Measurements from ENCODE around the gene ZBTB25.
A peak's percentile ranks its signal among the peaks of the same experiment; 100 is the strongest.

The ZBTB25 gene

DNA sequence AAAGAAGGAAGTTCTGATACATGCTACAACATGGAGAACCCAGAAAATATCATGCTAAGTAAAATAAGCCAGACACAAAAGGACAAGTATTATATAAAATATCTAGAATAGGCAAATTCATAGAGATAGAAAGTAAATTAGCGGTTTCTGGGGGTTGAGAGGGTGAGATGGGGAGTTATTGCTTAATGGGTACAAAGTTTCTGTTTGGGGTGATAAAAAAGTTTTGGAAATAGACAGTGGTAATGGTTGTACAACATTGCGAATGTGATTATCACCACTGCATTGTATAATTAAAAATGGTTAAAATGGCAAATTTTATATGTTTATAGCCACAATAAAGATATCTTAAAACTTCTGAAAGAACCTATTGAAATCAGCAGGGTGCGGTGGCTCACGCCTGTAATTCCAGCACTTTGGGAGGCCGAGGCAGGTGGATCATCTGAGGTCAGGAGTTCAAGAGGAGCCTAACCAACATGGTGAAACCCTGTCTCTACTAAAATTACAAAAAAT, 15.0 kb downstream of the ZBTB25 start:
- no peak overlapping the region for H3K4me2 ChIP-seq (ENCODE audit: insufficient read depth, low read length)
- no peak overlapping the region for H3K9ac ChIP-seq (ENCODE audit: low read depth, low read length)
- H3K9me3 ChIP-seq (ENCODE audit: insufficient read depth, low read length, severe bottlenecking): no peaks in the 10 kb centered on the region
- no peak overlapping the region for H3K4me3 ChIP-seq (ENCODE audit: low read depth in 1 of 2, low read length in 2 of 2)
- H4K20me1 ChIP-seq (ENCODE audit: insufficient read depth, low read length): no peaks in the 10 kb centered on the region
- H3K79me2 ChIP-seq (ENCODE audit: insufficient read depth, low read length): peaks cover 40% of the 10 kb centered on the region
- no peaks in the 10 kb centered on the region for H3K4me1 ChIP-seq (ENCODE audit: insufficient read depth, low read length)
- DNase-seq (no peak), ATAC-seq (ENCODE audit: insufficient read depth, low read depth) (no peak)
- no peak for TF ChIP-seq EZH2 (IDR thresholded peaks at IDR 0.05; ENCODE audit: borderline replicate concordance, low read depth, low read length, severe bottlenecking)
- TF ChIP-seq, protein P1, sequence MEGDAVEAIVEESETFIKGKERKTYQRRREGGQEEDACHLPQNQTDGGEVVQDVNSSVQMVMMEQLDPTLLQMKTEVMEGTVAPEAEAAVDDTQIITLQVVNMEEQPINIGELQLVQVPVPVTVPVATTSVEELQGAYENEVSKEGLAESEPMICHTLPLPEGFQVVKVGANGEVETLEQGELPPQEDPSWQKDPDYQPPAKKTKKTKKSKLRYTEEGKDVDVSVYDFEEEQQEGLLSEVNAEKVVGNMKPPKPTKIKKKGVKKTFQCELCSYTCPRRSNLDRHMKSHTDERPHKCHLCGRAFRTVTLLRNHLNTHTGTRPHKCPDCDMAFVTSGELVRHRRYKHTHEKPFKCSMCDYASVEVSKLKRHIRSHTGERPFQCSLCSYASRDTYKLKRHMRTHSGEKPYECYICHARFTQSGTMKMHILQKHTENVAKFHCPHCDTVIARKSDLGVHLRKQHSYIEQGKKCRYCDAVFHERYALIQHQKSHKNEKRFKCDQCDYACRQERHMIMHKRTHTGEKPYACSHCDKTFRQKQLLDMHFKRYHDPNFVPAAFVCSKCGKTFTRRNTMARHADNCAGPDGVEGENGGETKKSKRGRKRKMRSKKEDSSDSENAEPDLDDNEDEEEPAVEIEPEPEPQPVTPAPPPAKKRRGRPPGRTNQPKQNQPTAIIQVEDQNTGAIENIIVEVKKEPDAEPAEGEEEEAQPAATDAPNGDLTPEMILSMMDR (IDR thresholded peaks at IDR 0.05; ENCODE audit: borderline replicate concordance, extremely low read depth, low read length, poor library complexity, severe bottlenecking): no peak
- no peak overlapping the region for H3K27ac ChIP-seq (ENCODE audit: low read length)
- no peak overlapping the region for H2AFZ ChIP-seq (ENCODE audit: low read depth, low read length)
- H3K36me3 ChIP-seq (ENCODE audit: insufficient read depth, low read length): peaks cover 74% of the 10 kb centered on the region
- H3K27me3 ChIP-seq (ENCODE audit: insufficient read depth, low read length, poor library complexity): no peaks in the 10 kb centered on the region

DNA sequence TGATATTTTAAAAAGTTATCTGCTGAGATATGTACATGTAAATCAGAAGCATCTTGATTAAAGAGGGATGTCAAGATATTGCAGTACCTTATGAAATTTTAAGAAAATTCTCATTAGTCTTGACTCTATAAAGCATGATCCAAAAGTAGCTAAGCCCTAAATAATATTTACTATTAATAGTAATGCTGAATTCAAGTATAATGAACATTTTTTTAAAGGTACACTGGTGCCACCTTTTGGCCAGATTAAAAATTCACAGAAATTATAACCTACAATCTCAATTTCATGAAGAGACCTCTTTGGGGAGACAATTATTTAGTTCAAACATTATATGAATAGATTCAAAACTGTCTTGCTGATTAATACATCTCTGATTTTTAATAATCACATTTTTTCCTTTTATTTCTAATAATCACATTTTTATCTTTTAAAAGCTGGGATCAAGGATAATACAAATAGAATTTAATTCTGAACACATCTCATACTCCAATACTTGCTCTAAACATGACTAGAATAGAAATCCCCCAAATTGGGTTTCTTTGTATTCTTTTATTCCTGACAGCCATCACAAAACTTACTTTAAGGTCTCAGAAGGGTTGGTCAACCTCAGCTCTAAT, 24.9 kb downstream of the ZBTB25 start:
- Histone ChIP-seq H3K4me1 (ENCODE audit: insufficient read depth, low read length) (no peaks in the 10 kb centered on the region), H3K36me3 (ENCODE audit: insufficient read depth, low read length) (peaks cover 21% of the 10 kb centered on the region; the same call in 1 of the 2 replicates), H3K9ac (ENCODE audit: low read depth, low read length) (no peak overlapping the region), H3K79me2 (ENCODE audit: insufficient read depth, low read length) (no peaks in the 10 kb centered on the region), H4K20me1 (ENCODE audit: insufficient read depth, low read length) (peaks cover 2% of the 10 kb centered on the region; the same call in 1 of the 2 replicates), H3K4me3 (ENCODE audit: low read depth in 1 of 2, low read length in 2 of 2) (no peak overlapping the region), H3K4me2 (ENCODE audit: insufficient read depth, low read length) (no peak overlapping the region), H3K27ac (ENCODE audit: low read length) (no peak overlapping the region), H2AFZ (ENCODE audit: low read depth, low read length) (no peak overlapping the region), H3K27me3 (ENCODE audit: insufficient read depth, low read length, poor library complexity) (no peaks in the 10 kb centered on the region), H3K9me3 (ENCODE audit: insufficient read depth, low read length, severe bottlenecking) (no peaks in the 10 kb centered on the region)
- no peak for ATAC-seq (ENCODE audit: insufficient read depth, low read depth)
- TF ChIP-seq, protein P1 (IDR thresholded peaks at IDR 0.05; ENCODE audit: borderline replicate concordance, extremely low read depth, low read length, poor library complexity, severe bottlenecking): peak; percentile 61
- TF ChIP-seq EZH2 (IDR thresholded peaks at IDR 0.05; ENCODE audit: borderline replicate concordance, low read depth, low read length, severe bottlenecking): no peak
- DNase-seq: no peak

DNA sequence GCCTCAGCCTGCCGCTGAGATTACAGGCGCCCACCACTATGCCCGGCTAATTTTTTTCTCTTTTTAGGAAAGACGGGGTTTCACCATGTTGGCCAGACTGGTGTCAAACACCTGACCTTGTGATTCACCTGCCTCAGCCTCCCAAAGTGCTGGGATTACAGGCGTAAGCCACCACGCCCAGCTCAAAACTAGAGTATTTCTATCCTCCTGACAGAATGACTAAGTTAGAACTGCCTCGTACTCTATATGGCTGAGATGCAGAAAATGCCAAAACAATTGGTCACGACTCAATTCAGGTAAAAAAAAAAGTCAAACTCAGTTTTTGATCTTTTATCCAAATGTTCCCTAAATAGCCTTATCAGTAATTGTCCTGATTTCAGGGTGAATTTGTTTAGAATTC, 27.2 kb downstream of the ZBTB25 start:
- no peak overlapping the region for H2AFZ ChIP-seq (ENCODE audit: low read depth, low read length)
- no peaks in the 10 kb centered on the region for H3K9me3 ChIP-seq (ENCODE audit: insufficient read depth, low read length, severe bottlenecking)
- H4K20me1 ChIP-seq (ENCODE audit: insufficient read depth, low read length): peaks cover 2% of the 10 kb centered on the region; the same call in 1 of the 2 replicates
- no peak for DNase-seq
- H3K79me2 ChIP-seq (ENCODE audit: insufficient read depth, low read length): no peaks in the 10 kb centered on the region
- peaks cover 13% of the 10 kb centered on the region; the same call in 1 of the 2 replicates for H3K36me3 ChIP-seq (ENCODE audit: insufficient read depth, low read length)
- no peak overlapping the region for H3K4me3 ChIP-seq (ENCODE audit: low read depth in 1 of 2, low read length in 2 of 2)
- no peak for ATAC-seq (ENCODE audit: insufficient read depth, low read depth)
- no peaks in the 10 kb centered on the region for H3K27me3 ChIP-seq (ENCODE audit: insufficient read depth, low read length, poor library complexity)
- no peak overlapping the region for H3K27ac ChIP-seq (ENCODE audit: low read length)
- no peak overlapping the region for H3K9ac ChIP-seq (ENCODE audit: low read depth, low read length)
- no peaks in the 10 kb centered on the region for H3K4me1 ChIP-seq (ENCODE audit: insufficient read depth, low read length)
- TF ChIP-seq, protein P1 (IDR thresholded peaks at IDR 0.05; ENCODE audit: borderline replicate concordance, extremely low read depth, low read length, poor library complexity, severe bottlenecking): no peak
- TF ChIP-seq EZH2 (IDR thresholded peaks at IDR 0.05; ENCODE audit: borderline replicate concordance, low read depth, low read length, severe bottlenecking): no peak
- no peak overlapping the region for H3K4me2 ChIP-seq (ENCODE audit: insufficient read depth, low read length)
